ENCODE results near the gene TMF1.

- TF ChIP-seq CTCF (IDR thresholded peaks at IDR 0.05) (no peak), POLR2A (IDR thresholded peaks at IDR 0.05) (no peak)
These were observed 63.4 kb downstream of the TMF1 start for GRCh38 chr3:68988740-68989139.

All from Peyer's patch (tissue), 4 donors.